ENCODE measurements around the gene MCRS1. TPM values are rescaled to one million over a fixed set of nuclear protein-coding genes. Genes with fewer than 3 reads are reported as not detected.

The MCRS1 gene
- total RNA-seq, 2 experiments from 2014 or later = 65.4 to 75.6 TPM

GRCh38 chr12:49552425-49552824, 15.5 kb downstream of the MCRS1 start:
- intact Hi-C loops (cut with micrococcal nuclease; ENCODE audit: unreplicated experiment) = loop anchor here (5.0 kb wide), 1 partner anchor 70 kb away; the partner anchor contains the start of gene PRPF40B
- Histone ChIP-seq H3K9me3 (ENCODE audit: low read length) (no peaks in the 10 kb centered on the region), H3K4me1 (ENCODE audit: insufficient read depth, low read length, poor library complexity, severe bottlenecking) (peaks cover 19% of the 10 kb centered on the region), H2AFZ (ENCODE audit: low read length) (peak overlapping the region; percentile 77), H3K36me3 (ENCODE audit: insufficient read depth, low read length) (peaks cover 14% of the 10 kb centered on the region; the same call in 1 of the 2 replicates), H3K4me3 (ENCODE audit: low read depth, low read length, poor library complexity, severe bottlenecking) (no peak overlapping the region), H3K9me2 (ENCODE audit: insufficient read depth, low read length) (no peaks in the 10 kb centered on the region), H4K20me1 (ENCODE audit: insufficient read depth, low read length) (no peaks in the 10 kb centered on the region), H3K4me2 (ENCODE audit: low read length) (peak overlapping the region; percentile 46), H3K79me2 (ENCODE audit: insufficient read depth, low read depth, low read length) (no peaks in the 10 kb centered on the region), H3K27ac (ENCODE audit: low read depth, low read length, poor library complexity, severe bottlenecking) (no peak overlapping the region)
- ChIA-PET POLR2A (interaction anchor here (0.7 to 1.4 kb wide), 3 partner anchors 10 to 39 kb away, joined by 3 to 5 read pairs (median 4); no protein-coding TSS in a partner anchor), CTCF (ENCODE audit: unreplicated experiment) (interaction anchor here (0.6 to 0.9 kb wide), 2 partner anchors 39 to 194 kb away, joined by 3 to 6 read pairs; no protein-coding TSS in a partner anchor)
- peak; percentile 65 for DNase-seq (ENCODE audit: low spot score)
- TF ChIP-seq, protein P1, sequence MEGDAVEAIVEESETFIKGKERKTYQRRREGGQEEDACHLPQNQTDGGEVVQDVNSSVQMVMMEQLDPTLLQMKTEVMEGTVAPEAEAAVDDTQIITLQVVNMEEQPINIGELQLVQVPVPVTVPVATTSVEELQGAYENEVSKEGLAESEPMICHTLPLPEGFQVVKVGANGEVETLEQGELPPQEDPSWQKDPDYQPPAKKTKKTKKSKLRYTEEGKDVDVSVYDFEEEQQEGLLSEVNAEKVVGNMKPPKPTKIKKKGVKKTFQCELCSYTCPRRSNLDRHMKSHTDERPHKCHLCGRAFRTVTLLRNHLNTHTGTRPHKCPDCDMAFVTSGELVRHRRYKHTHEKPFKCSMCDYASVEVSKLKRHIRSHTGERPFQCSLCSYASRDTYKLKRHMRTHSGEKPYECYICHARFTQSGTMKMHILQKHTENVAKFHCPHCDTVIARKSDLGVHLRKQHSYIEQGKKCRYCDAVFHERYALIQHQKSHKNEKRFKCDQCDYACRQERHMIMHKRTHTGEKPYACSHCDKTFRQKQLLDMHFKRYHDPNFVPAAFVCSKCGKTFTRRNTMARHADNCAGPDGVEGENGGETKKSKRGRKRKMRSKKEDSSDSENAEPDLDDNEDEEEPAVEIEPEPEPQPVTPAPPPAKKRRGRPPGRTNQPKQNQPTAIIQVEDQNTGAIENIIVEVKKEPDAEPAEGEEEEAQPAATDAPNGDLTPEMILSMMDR (conservative IDR thresholded peaks at IDR 0.05; ENCODE audit: low read length) = no peak
- no peak for TF ChIP-seq EZH2phosphoT487 (IDR thresholded peaks at IDR 0.05; ENCODE audit: borderline replicate concordance, low read depth, low read length)
- no TSS peak for BruUV-seq (replicated peaks)

- Histone ChIP-seq H4K20me1 (ENCODE audit: insufficient read depth, low read length) (no peaks in the 10 kb centered on the region), H3K27ac (ENCODE audit: low read depth, low read length, poor library complexity, severe bottlenecking) (no peak overlapping the region), H3K4me1 (ENCODE audit: insufficient read depth, low read length, poor library complexity, severe bottlenecking) (peaks cover 19% of the 10 kb centered on the region), H3K9me3 (ENCODE audit: low read length) (no peaks in the 10 kb centered on the region), H3K36me3 (ENCODE audit: insufficient read depth, low read length) (peaks cover 9% of the 10 kb centered on the region; the same call in 1 of the 2 replicates), H3K4me3 (ENCODE audit: low read depth, low read length, poor library complexity, severe bottlenecking) (no peak overlapping the region), H2AFZ (ENCODE audit: low read length) (peak overlapping the region; percentile 77), H3K4me2 (ENCODE audit: low read length) (peak overlapping the region; percentile 46), H3K79me2 (ENCODE audit: insufficient read depth, low read depth, low read length) (no peaks in the 10 kb centered on the region), H3K9me2 (ENCODE audit: insufficient read depth, low read length) (no peaks in the 10 kb centered on the region)
- CTCF ChIA-PET (ENCODE audit: unreplicated experiment) = interaction anchor here (0.6 kb wide), 1 partner anchor 194 kb away, joined by 3 read pairs; no protein-coding TSS in a partner anchor
- BruUV-seq (replicated peaks) = no TSS peak
- TF ChIP-seq EZH2phosphoT487 (IDR thresholded peaks at IDR 0.05; ENCODE audit: borderline replicate concordance, low read depth, low read length) = no peak
- TF ChIP-seq, protein P1 (conservative IDR thresholded peaks at IDR 0.05; ENCODE audit: low read length) = no peak
- intact Hi-C loops (cut with micrococcal nuclease; ENCODE audit: unreplicated experiment) = loop anchor here (5.0 kb wide), 1 partner anchor 70 kb away; the partner anchor contains the start of gene PRPF40B
- DNase-seq (ENCODE audit: low spot score) = no peak
- POLR2A ChIA-PET = interaction anchor here (1.1 to 1.4 kb wide), 2 partner anchors 10 kb away, joined by 4 to 5 read pairs; no protein-coding TSS in a partner anchor
These were observed 15.9 kb downstream of the MCRS1 start for GRCh38 chr12:49552014-49552413.

- Histone ChIP-seq H3K9me3 (ENCODE audit: low read length) (no peaks in the 10 kb centered on the region), H3K36me3 (ENCODE audit: insufficient read depth, low read length) (no peaks in the 10 kb centered on the region), H3K27ac (ENCODE audit: low read depth, low read length, poor library complexity, severe bottlenecking) (no peak overlapping the region), H2AFZ (ENCODE audit: low read length) (no peak overlapping the region), H3K4me3 (ENCODE audit: low read depth, low read length, poor library complexity, severe bottlenecking) (no peak overlapping the region), H3K79me2 (ENCODE audit: insufficient read depth, low read depth, low read length) (no peaks in the 10 kb centered on the region), H3K9me2 (ENCODE audit: insufficient read depth, low read length) (no peaks in the 10 kb centered on the region), H3K4me2 (ENCODE audit: low read length) (no peak overlapping the region), H4K20me1 (ENCODE audit: insufficient read depth, low read length) (no peaks in the 10 kb centered on the region), H3K4me1 (ENCODE audit: insufficient read depth, low read length, poor library complexity, severe bottlenecking) (peaks cover 19% of the 10 kb centered on the region)
- ChIA-PET CTCF (ENCODE audit: unreplicated experiment) (no interaction called here), POLR2A (interaction anchor here (0.6 to 1.4 kb wide), 4 partner anchors 9 to 729 kb away, joined by 3 to 5 read pairs (median 3); no protein-coding TSS in a partner anchor)
- intact Hi-C loops (cut with micrococcal nuclease; ENCODE audit: unreplicated experiment) = loop anchor here (5.0 kb wide), 1 partner anchor 72 kb away; the partner anchor contains the start of gene PRPF40B
- no peak for TF ChIP-seq EZH2phosphoT487 (IDR thresholded peaks at IDR 0.05; ENCODE audit: borderline replicate concordance, low read depth, low read length)
- TF ChIP-seq, protein P1 (conservative IDR thresholded peaks at IDR 0.05; ENCODE audit: low read length) = no peak
- no peak for DNase-seq (ENCODE audit: low spot score)
- BruUV-seq (replicated peaks) = no TSS peak
These were observed 17.2 kb downstream of the MCRS1 start for GRCh38 chr12:49550693-49551252.

All from OCI-LY7 (cell line).